Measurements from ENCODE around the gene COX10. TPM values are rescaled to one million over a fixed set of nuclear protein-coding genes. Genes with fewer than 3 reads are reported as not detected.

COX10 gene
- total and polyA plus RNA-seq, 8 donors = 7.6 to 40.4 (median 17.0) TPM

- no peak for DNase-seq
- peaks cover 0 to 7% (median 3%) of the 10 kb centered on the region in 4 donors for H3K36me3 ChIP-seq
- 73 to 95% (median 83%) methylated on average over 4 of the region's 4 CpGs for WGBS, 5 donors
- H3K27ac ChIP-seq = no peak overlapping the region
- intact Hi-C loops (cut with DNase I; ENCODE audit: low total_unique reads) = no loop called here
- TF ChIP-seq POLR2AphosphoS5 (IDR thresholded peaks at IDR 0.05) = no peak
- TF ChIP-seq, protein P1, sequence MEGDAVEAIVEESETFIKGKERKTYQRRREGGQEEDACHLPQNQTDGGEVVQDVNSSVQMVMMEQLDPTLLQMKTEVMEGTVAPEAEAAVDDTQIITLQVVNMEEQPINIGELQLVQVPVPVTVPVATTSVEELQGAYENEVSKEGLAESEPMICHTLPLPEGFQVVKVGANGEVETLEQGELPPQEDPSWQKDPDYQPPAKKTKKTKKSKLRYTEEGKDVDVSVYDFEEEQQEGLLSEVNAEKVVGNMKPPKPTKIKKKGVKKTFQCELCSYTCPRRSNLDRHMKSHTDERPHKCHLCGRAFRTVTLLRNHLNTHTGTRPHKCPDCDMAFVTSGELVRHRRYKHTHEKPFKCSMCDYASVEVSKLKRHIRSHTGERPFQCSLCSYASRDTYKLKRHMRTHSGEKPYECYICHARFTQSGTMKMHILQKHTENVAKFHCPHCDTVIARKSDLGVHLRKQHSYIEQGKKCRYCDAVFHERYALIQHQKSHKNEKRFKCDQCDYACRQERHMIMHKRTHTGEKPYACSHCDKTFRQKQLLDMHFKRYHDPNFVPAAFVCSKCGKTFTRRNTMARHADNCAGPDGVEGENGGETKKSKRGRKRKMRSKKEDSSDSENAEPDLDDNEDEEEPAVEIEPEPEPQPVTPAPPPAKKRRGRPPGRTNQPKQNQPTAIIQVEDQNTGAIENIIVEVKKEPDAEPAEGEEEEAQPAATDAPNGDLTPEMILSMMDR (IDR thresholded peaks at IDR 0.05) = peak in 1 of 7 experiments; percentile 26
- no peak for TF ChIP-seq POLR2A (IDR thresholded peaks at IDR 0.05)
- no peak overlapping the region for H3K4me3 ChIP-seq
- H3K27me3 ChIP-seq = no peaks in the 10 kb centered on the region
- H3K4me1 ChIP-seq = peaks cover 9 to 48% (median 32%) of the 10 kb centered on the region in 4 donors
- no peaks in the 10 kb centered on the region for H3K9me3 ChIP-seq
Observed at GRCh38 chr17:14196377-14196997, 127.2 kb downstream of the COX10 start.

DNA sequence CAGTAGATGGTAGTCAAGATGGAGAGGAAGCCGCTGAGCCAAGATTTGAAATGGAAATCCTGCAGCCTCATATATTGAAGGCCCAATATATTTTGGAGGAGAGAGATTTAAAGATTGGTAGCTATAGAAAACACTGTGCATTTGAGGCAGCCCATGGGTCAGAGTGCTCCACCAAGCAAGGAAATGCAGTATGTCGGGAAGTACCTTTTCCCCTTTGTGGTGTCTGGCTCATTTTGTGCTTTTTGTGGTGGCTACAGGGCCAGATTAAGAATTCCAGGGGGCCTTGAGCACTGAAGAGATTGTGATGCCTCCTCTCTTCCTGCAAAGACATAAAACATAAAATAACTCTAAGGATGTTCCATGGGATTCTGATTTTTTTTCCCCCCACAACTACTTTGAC lies 127.8 kb downstream of the COX10 start:
- no peaks in the 10 kb centered on the region for H3K27me3 ChIP-seq
- no peaks in the 10 kb centered on the region for H3K9me3 ChIP-seq
- peak overlapping the region in 2 of 5 donors; percentile 33 to 52 for H3K27ac ChIP-seq
- WGBS, 5 donors = 88 to 96% (median 91%) methylated on average over 2 of the region's 2 CpGs
- TF ChIP-seq POLR2A (IDR thresholded peaks at IDR 0.05) = no peak
- TF ChIP-seq, protein P1 (IDR thresholded peaks at IDR 0.05) = no peak
- no peak for TF ChIP-seq POLR2AphosphoS5 (IDR thresholded peaks at IDR 0.05)
- no peak for TF ChIP-seq EP300 (IDR thresholded peaks at IDR 0.05)
- peaks cover 0 to 7% (median 3%) of the 10 kb centered on the region in 4 donors for H3K36me3 ChIP-seq
- intact Hi-C loops (cut with DNase I; ENCODE audit: low total_unique reads) = no loop called here
- no peak overlapping the region for H3K4me3 ChIP-seq
- no peak for DNase-seq
- peaks cover 12 to 54% (median 38%) of the 10 kb centered on the region in 4 donors for H3K4me1 ChIP-seq

GRCh38 chr17:14197586-14197985 lies 128.3 kb downstream of the COX10 start:
- peak overlapping the region in 3 of 5 donors; percentile 12 to 52 (median 33) for H3K27ac ChIP-seq
- intact Hi-C loops (cut with DNase I; ENCODE audit: low total_unique reads) = no loop called here
- WGBS, 5 donors = 36 to 70% (median 44%) methylated on average over 4 of the region's 4 CpGs

GRCh38 chr17:14198013-14198412 lies 128.7 kb downstream of the COX10 start:
- Histone ChIP-seq H3K4me1 (peaks cover 13 to 61% (median 39%) of the 10 kb centered on the region in 4 donors), H3K4me3 (no peak overlapping the region), H3K36me3 (peaks cover 0 to 7% (median 2%) of the 10 kb centered on the region in 4 donors), H3K9me3 (no peaks in the 10 kb centered on the region), H3K27ac (peak overlapping the region in 4 of 5 donors; percentile 12 to 52 (median 40)), H3K27me3 (no peaks in the 10 kb centered on the region)
- DNase-seq = peak; percentile 57 to 62
- WGBS, 5 donors = 16 to 59% (median 24%) methylated on average over 5 to 6 of the region's 6 CpGs
- TF ChIP-seq POLR2A (IDR thresholded peaks at IDR 0.05) = no peak
- no peak for TF ChIP-seq EP300 (IDR thresholded peaks at IDR 0.05)
- TF ChIP-seq, protein P1 (IDR thresholded peaks at IDR 0.05) = no peak
- TF ChIP-seq POLR2AphosphoS5 (IDR thresholded peaks at IDR 0.05) = no peak
- intact Hi-C loops (cut with DNase I; ENCODE audit: low total_unique reads) = no loop called here

More at GRCh38 chr17:14197586-14197985, 128.3 kb downstream of the COX10 start:
- peaks cover 0 to 7% (median 3%) of the 10 kb centered on the region in 4 donors for H3K36me3 ChIP-seq
- no peak for TF ChIP-seq POLR2AphosphoS5 (IDR thresholded peaks at IDR 0.05)
- TF ChIP-seq POLR2A (IDR thresholded peaks at IDR 0.05) = no peak
- TF ChIP-seq, protein P1 (IDR thresholded peaks at IDR 0.05) = no peak
- no peak for TF ChIP-seq EP300 (IDR thresholded peaks at IDR 0.05)
- H3K27me3 ChIP-seq = no peaks in the 10 kb centered on the region
- H3K4me1 ChIP-seq = peaks cover 13 to 57% (median 39%) of the 10 kb centered on the region in 4 donors
- peak; percentile 28 to 38 for DNase-seq
- no peaks in the 10 kb centered on the region for H3K9me3 ChIP-seq
- H3K4me3 ChIP-seq = no peak overlapping the region
